Measurements from ENCODE around the gene AKAP5. TPM values are rescaled to one million over a fixed set of nuclear protein-coding genes. Genes with fewer than 3 reads are reported as not detected.

Gene AKAP5
- total RNA-seq, 2 donors from 2014 or later = 2.0 to 2.2 TPM

DNA sequence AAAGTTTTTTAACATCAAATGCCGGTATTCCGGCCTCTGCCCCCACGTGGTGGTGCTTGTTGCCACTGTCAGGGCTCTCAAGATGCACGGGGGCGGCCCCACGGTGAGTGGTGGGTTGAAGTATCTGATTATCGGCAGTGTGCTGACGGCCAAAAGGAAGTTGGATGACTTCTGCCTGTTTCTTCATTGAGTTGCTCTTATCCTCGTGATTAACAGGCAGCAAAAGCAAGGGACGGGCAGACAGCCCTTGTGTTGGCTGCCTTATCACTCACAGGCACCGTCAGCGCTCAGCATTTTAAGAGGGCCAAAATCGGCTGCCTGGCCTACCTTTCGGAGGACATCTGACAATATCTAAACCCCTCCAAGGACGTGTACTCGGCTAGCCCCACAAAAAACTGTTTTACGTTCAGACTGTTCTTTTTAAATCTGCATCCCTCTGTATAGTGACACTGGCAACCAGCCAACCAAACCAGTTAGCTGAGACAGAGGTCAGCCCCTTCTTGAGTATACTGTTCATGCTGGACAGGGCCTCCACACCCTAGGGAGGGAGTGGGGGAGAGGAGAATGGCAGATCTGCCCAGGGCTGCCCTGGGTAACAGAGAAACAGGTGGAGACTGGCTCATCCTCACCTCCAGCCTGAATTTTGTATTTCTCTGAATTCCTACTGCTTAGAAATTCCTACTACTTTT, 22.9 kb upstream of the AKAP5 start:
- no peak for ATAC-seq
- Mint-ChIP-seq H3K4me3 (no peak overlapping the region), H3K9me3 (peaks cover 3% of the 10 kb centered on the region), H3K36me3 (peaks cover 28% of the 10 kb centered on the region), H3K27ac (peak overlapping the region in 1 of 2 donors; percentile 70), H3K4me1 (ENCODE audit: low read depth in 2 of 2) (peaks cover 47 to 48% of the 10 kb centered on the region in 2 donors), H3K27me3 (no peaks in the 10 kb centered on the region)
- DNase-seq (ENCODE audit: low spot score) = no peak

DNA sequence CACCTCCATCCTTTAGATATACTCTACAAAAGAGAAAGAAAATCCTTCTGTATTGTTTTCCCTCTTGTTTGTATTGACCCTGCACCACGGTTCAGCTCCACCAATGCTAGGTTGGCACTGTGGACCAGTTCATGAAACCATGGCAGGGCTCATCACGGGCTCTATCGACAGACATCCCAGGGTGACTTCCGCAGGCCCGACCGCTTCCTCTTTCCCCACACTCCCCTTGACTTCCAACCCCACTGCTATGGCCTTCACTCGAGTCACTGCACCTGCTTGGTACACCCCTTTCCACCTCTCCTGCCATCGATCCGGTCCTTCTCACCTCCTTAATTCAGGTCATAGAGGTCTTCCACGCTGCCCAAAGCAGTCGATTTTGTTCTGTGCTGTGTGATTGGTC, 21.2 kb upstream of the AKAP5 start:
- peaks cover 3% of the 10 kb centered on the region for H3K9me3 Mint-ChIP-seq
- DNase-seq (ENCODE audit: low spot score) (no peak), ATAC-seq (no peak)
- peak overlapping the region; percentile 64 for H3K4me3 Mint-ChIP-seq
- peaks cover 48 to 50% of the 10 kb centered on the region in 2 donors for H3K4me1 Mint-ChIP-seq (ENCODE audit: low read depth in 2 of 2)
- H3K27me3 Mint-ChIP-seq = no peaks in the 10 kb centered on the region
- peaks cover 26% of the 10 kb centered on the region for H3K36me3 Mint-ChIP-seq
- H3K27ac Mint-ChIP-seq = peak overlapping the region; percentile 96 to 97

DNA sequence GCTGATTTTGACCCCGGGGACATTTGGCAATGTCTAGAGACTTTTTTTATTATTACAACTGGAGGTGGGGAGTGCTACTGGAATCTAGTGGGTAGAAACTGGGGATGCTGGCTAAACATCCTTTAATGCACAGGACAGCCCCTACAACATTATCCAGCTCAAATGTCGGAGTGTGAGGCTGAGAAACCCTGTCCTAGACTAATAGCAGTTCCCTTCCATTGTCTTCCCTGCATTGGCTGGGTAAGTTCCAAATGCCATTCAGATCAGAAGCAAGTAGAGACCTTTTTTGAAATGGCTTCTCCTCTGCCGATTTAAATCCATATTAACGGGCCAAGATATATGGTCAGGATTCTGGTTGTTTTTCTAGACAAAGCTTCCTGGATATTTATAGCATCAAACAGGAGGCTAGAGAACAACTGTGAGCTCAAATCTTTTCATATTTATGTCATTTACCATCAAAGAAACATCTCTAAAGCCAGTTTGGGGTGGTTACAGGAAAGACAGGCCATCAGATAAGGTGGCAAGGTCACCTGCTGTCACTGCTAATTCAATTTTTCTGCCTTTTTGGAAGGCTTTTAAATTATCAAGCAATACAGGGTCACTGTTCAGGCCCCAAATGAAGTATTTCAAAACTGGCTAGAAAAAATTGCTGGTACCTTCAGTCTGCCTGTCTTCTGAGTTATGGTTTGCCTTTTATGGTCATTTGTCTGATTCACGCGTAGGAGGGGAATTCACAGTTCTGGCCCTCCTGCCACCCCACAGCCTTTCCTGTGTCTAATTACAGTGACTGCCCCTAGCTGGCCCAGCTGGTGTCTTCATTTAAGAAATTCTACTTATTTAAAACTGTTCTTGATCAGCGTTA, 20.1 kb upstream of the AKAP5 start:
- Mint-ChIP-seq H3K27ac (peak overlapping the region; percentile 96 to 97), H3K27me3 (no peaks in the 10 kb centered on the region), H3K4me1 (ENCODE audit: low read depth in 2 of 2) (peaks cover 48 to 49% of the 10 kb centered on the region in 2 donors), H3K9me3 (peaks cover 3% of the 10 kb centered on the region), H3K36me3 (peaks cover 24% of the 10 kb centered on the region), H3K4me3 (peak overlapping the region; percentile 64)
- ATAC-seq (peak; percentile 94 to 96), DNase-seq (ENCODE audit: low spot score) (peak; percentile 86)

DNA sequence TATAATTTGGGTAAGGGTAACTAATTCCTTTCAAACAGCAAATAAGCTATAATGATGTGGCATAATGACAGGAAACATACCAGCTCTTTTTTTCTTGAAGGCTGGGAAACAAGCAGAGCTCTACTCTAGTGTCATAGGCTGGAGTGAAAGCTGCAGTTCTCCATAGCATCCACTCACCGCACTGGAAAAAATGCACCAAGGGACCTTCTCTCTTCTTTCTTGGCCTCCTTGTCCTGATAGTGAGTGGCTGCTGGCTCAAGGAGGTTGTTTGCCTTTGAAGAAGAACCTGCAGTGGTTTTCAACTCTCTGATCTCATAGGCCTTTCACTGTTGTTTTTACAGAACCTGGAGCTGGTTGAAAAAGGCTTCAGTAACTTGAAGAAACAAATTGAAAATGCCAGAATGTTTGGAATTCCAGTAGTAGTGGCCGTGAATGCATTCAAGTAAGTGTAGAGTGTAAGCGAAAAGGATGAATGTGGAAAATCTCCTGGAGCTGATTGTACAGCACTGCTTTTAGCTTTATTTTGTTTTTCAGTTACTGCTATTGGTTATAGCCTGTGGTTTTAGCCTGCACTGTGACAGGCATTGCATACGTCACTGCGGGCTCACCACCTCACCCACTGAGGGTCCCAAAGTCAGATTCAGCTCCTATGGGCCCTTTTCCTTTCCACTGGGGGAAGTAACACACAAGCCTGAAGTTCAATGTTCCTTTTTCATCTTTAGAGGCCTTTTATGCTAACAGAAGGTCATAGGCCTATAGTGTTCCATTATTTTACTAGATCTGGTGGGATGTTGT, 17.2 kb upstream of the AKAP5 start:
- ATAC-seq = peak in 1 of 2 donors; percentile 48
- Mint-ChIP-seq H3K4me1 (ENCODE audit: low read depth in 2 of 2) (peaks cover 46 to 48% of the 10 kb centered on the region in 2 donors), H3K4me3 (peak overlapping the region; percentile 48), H3K27me3 (no peaks in the 10 kb centered on the region), H3K9me3 (peaks cover 3% of the 10 kb centered on the region), H3K36me3 (peaks cover 18% of the 10 kb centered on the region), H3K27ac (peak overlapping the region; percentile 96 to 97)
- DNase-seq (ENCODE audit: low spot score) = no peak

DNA sequence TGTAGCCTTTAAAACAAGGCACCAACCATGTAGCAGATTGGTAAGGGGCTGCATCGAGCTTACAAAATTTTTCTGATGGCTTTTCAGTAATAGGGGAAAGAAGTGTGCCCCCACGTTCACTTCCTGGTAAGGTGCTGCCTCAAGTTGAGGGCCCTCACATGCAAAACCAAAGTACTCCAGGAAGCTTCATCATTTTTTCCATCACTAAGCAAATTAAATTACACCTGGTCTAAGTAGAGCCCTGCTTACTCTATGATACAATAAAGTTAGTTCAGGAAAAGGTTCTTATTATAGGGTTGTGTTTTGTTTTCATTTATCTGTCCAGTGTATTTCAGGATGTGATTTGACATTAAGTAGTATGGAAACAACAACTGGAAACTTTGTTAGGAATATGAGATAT, 15.0 kb upstream of the AKAP5 start:
- Mint-ChIP-seq H3K4me1 (ENCODE audit: low read depth in 2 of 2) (peaks cover 26 to 28% of the 10 kb centered on the region in 2 donors), H3K27me3 (no peaks in the 10 kb centered on the region), H3K4me3 (no peak overlapping the region), H3K9me3 (no peaks in the 10 kb centered on the region), H3K27ac (peak overlapping the region in 1 of 2 donors; percentile 31), H3K36me3 (peaks cover 14% of the 10 kb centered on the region)
- no peak for ATAC-seq
- no peak for DNase-seq (ENCODE audit: low spot score)

DNA sequence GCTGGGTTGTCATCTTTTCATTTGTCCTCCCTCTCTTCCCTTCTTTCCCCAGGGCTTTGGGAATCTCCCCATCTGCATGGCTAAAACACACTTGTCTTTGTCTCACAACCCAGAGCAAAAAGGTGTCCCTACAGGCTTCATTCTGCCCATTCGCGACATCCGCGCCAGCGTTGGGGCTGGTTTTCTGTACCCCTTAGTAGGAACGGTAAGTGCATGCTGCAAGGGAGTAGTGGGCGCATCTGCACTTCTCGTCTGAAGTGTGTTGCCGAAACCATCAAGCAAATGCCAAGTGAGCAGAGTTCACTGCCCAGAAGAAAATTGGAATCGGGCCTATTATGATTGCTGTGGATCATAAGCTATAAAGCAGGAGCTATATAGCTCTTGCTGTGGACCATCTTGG, 10.6 kb upstream of the AKAP5 start:
- no peak overlapping the region for H3K4me3 Mint-ChIP-seq
- no peaks in the 10 kb centered on the region for H3K9me3 Mint-ChIP-seq
- peaks cover 23% of the 10 kb centered on the region for H3K36me3 Mint-ChIP-seq
- H3K4me1 Mint-ChIP-seq (ENCODE audit: low read depth in 2 of 2) = peaks cover 0 to 6% of the 10 kb centered on the region in 2 donors
- ATAC-seq (no peak), DNase-seq (ENCODE audit: low spot score) (no peak)
- H3K27me3 Mint-ChIP-seq = no peaks in the 10 kb centered on the region
- H3K27ac Mint-ChIP-seq = peak overlapping the region in 1 of 2 donors; percentile 19

DNA sequence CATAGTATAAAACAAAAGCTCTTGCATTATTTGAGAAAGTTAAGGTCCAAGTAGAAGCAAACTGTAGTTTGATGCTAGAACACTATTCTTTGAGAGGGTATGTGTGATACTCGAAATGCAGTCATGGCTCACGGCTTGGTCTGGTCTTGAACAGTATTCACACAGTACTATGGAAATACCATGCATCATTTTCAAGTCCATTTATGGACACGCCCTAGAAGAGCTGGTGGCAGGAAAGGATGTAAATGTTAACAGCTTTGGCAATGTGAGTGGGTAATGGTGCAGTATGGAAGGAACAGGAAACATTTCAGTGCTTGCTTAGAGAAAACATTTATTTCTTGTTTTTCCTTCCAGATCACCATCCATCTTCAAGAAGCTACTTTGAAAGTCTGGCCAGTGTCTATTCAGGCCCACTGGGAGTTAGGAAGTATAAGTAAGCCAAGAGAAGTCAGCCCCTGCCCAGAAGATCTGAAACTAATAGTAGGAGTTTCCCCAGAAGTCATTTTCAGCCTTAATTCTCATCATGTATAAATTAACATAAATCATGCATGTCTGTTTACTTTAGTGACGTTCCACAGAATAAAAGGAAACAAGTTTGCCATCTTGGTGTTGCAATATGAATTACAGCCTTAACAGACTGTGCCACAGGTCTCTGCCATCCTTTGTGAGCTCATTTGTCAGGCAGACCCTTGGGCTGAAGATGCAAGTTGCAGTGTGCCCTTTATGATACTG, 5.7 kb upstream of the AKAP5 start:
- DNase-seq (ENCODE audit: low spot score) (no peak), ATAC-seq (no peak)
- Mint-ChIP-seq H3K27me3 (no peaks in the 10 kb centered on the region), H3K9me3 (no peaks in the 10 kb centered on the region), H3K4me1 (ENCODE audit: low read depth in 2 of 2) (peaks cover 9 to 10% of the 10 kb centered on the region in 2 donors), H3K4me3 (no peak overlapping the region), H3K36me3 (peaks cover 23% of the 10 kb centered on the region), H3K27ac (no peak overlapping the region)

DNA sequence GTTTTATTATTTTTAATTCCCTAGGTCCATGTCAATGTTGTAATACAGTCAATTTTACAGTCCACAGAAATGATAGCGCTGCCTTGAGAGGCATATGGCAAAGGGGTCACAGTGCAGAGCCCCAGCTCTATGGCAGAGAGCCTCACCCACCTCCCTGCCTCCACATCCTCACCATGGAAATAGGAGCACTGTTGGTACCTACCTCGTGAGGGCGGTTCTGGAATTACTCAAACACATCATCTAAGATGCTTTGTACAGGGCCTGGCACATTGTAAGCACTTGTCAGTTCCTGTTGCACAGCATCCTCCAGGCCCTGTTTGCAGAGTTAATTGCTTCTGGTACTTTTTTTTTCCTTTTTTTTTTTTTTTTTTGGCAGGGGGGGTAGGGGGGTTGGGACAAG, 4.1 kb upstream of the AKAP5 start:
- Mint-ChIP-seq H3K9me3 (no peaks in the 10 kb centered on the region), H3K4me3 (no peak overlapping the region), H3K4me1 (ENCODE audit: low read depth in 2 of 2) (peaks cover 19 to 22% of the 10 kb centered on the region in 2 donors), H3K27me3 (no peaks in the 10 kb centered on the region), H3K36me3 (peaks cover 20% of the 10 kb centered on the region), H3K27ac (peak overlapping the region in 1 of 2 donors; percentile 16)
- ATAC-seq (no peak), DNase-seq (ENCODE audit: low spot score) (no peak)

DNA sequence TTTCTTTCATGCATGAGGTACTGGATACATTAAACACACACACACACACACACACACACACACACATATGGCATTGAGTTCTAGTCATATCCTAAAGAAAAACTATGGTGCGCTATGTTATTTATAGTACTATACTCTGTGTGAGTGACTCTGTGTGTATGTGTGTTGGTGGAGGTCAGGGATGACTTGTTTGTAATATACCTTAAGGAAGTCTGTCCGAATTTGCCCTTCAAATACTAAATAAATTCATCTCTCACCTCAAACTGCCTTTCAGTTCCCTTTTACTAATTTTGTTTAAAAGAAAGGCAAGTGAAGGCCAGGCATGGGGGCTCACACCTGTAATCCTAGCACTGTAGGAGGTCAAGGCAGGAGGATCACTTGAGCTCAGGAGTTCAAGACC, 2.1 kb upstream of the AKAP5 start:
- Mint-ChIP-seq H3K4me3 (no peak overlapping the region), H3K36me3 (peaks cover 15% of the 10 kb centered on the region), H3K27ac (no peak overlapping the region), H3K4me1 (ENCODE audit: low read depth in 2 of 2) (peaks cover 29 to 38% of the 10 kb centered on the region in 2 donors), H3K9me3 (no peaks in the 10 kb centered on the region), H3K27me3 (no peaks in the 10 kb centered on the region)
- no peak for ATAC-seq
- DNase-seq (ENCODE audit: low spot score) = no peak

DNA sequence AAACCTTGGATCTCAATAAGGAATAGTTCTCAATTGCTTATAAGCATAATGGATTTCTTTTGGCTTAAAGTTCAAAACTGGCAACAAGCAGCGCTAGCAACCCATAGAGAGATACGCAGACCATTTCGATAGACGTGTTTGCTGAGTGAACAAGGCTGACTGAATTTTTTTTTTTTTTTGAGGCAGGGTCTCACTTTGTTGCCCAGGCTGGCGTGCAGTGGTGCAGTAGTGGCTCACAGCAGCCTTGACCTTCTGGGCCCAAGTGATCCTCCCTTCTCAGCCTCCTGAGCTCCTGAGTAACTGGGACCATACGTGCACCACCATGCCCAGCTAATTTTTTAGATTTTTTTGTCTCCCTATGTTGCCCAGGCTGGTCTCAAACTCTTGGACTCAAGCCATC, 1.4 kb upstream of the AKAP5 start:
- peak overlapping the region; percentile 74 to 87 for H3K27ac Mint-ChIP-seq
- DNase-seq (ENCODE audit: low spot score) (no peak), ATAC-seq (no peak)
- peak overlapping the region; percentile 89 for H3K4me3 Mint-ChIP-seq
- H3K4me1 Mint-ChIP-seq (ENCODE audit: low read depth in 2 of 2) = peaks cover 30 to 42% of the 10 kb centered on the region in 2 donors
- no peaks in the 10 kb centered on the region for H3K27me3 Mint-ChIP-seq
- H3K36me3 Mint-ChIP-seq = peaks cover 13% of the 10 kb centered on the region
- no peaks in the 10 kb centered on the region for H3K9me3 Mint-ChIP-seq

DNA sequence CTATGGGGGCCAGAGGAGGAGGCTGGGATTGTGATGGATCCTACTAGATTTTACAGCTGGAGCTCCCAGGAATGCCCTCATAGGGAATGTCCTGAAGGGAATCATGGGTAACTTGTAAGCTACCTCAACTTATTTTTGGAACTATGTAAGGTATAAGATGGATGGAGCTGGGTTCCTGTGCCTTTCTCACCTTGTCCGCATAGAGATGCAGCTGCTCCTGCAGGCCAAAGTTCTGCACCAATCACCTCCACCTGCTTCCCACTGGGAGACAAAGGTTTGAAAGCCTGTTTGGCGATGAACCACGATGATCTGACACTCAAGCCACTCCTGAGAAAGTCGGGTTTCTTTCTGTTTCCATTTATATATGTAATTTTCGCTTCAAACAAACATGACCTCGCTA, 648 bp upstream of the AKAP5 start:
- Mint-ChIP-seq H3K27me3 (no peaks in the 10 kb centered on the region), H3K4me1 (ENCODE audit: low read depth in 2 of 2) (peaks cover 27 to 42% of the 10 kb centered on the region in 2 donors), H3K9me3 (no peaks in the 10 kb centered on the region), H3K27ac (peak overlapping the region; percentile 74 to 87), H3K4me3 (peak overlapping the region; percentile 89), H3K36me3 (peaks cover 5% of the 10 kb centered on the region)
- ATAC-seq (peak in 1 of 2 donors; percentile 2), DNase-seq (ENCODE audit: low spot score) (no peak)

DNA sequence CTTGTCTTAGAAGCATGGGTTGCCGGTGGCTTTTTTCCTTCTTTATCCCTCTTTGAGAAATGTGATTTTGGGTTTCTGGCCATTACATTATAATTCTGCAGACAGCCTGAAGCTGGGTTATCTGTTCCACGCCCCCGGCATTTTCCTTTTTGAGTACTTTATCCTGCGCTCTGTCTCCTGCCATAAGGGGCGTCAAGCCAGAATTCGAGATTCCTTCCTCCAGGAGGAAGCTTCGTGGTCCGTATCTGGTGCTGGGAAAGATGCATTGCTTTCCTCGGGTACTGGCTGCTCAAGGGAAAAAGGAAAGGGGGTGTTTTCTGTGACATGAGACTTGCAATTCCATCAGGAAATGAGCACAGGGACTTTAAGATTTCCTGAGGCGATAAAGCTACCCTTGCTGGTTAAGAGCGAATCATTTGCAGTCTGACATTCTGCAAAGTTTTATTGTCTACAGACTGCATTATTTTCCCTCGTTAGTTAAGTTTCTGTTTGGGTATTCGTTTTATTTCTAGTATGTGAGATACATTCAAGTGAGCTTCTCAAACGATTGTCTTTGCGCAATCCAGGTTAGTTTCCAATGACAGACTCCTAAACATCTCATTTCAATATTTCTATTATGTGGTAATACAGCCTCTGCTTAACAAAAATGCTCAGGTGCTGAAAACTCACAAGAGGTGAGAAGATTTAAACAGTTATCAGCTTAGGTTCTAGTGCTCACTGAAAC, 694 bp downstream of the AKAP5 start:
- peaks cover 23 to 41% of the 10 kb centered on the region in 2 donors for H3K4me1 Mint-ChIP-seq (ENCODE audit: low read depth in 2 of 2)
- peaks cover 3% of the 10 kb centered on the region for H3K36me3 Mint-ChIP-seq
- DNase-seq (ENCODE audit: low spot score) (no peak), ATAC-seq (no peak)
- H3K9me3 Mint-ChIP-seq = no peaks in the 10 kb centered on the region
- peak overlapping the region; percentile 67 to 91 for H3K27ac Mint-ChIP-seq
- H3K27me3 Mint-ChIP-seq = no peaks in the 10 kb centered on the region
- peak overlapping the region; percentile 92 for H3K4me3 Mint-ChIP-seq
